KOPT-K1 (cell line): Measurements from ENCODE around the gene PRKCE.

ENCODE experiments used
- H3K27ac ChIP-seq: fragments of 200-600 bp; sonication (generic); 2 replicates; pipeline ENCODE4 v1.5.1; 2016; ENCODE audit warnings: antibody characterized with exemption, mild to moderate bottlenecking, low read depth, low read length; ENCODE audit not compliant: poor library complexity, severe bottlenecking
- H3K36me3 ChIP-seq: fragments of 200-600 bp; sonication (generic); 2 replicates; pipeline ENCODE4 v1.5.1; 2017; ENCODE audit warnings: antibody characterized with exemption, mild to moderate bottlenecking, low read length, moderate library complexity; ENCODE audit not compliant: insufficient read depth
- H3K9me3 ChIP-seq: fragments of 200-600 bp; sonication (generic); 2 replicates; pipeline ENCODE4 v1.5.1; 2017; ENCODE audit warnings: antibody characterized with exemption, low read length, mild to moderate bottlenecking; ENCODE audit not compliant: insufficient read depth, poor library complexity, severe bottlenecking

The PRKCE gene

GRCh38 chr2:46227022-46227421, 575.5 kb downstream of the PRKCE start:
- no peaks in the 10 kb centered on the region for H3K36me3 ChIP-seq
- no peak overlapping the region for H3K27ac ChIP-seq
- H3K9me3 ChIP-seq = no peaks in the 10 kb centered on the region

GRCh38 chr2:46227674-46228289, 576.3 kb downstream of the PRKCE start:
- Histone ChIP-seq H3K27ac (no peak overlapping the region), H3K36me3 (no peaks in the 10 kb centered on the region), H3K9me3 (no peaks in the 10 kb centered on the region)

GRCh38 chr2:46229134-46230063, 577.9 kb downstream of the PRKCE start:
- H3K27ac ChIP-seq = no peak overlapping the region
- no peaks in the 10 kb centered on the region for H3K36me3 ChIP-seq
- no peaks in the 10 kb centered on the region for H3K9me3 ChIP-seq

- H3K36me3 ChIP-seq = no peaks in the 10 kb centered on the region
- no peak overlapping the region for H3K27ac ChIP-seq
- no peaks in the 10 kb centered on the region for H3K9me3 ChIP-seq
Measured at GRCh38 chr2:46230115-46230571, 578.7 kb downstream of the PRKCE start.

- Histone ChIP-seq H3K27ac (no peak overlapping the region), H3K36me3 (no peaks in the 10 kb centered on the region), H3K9me3 (no peaks in the 10 kb centered on the region)
Measured at GRCh38 chr2:46230677-46231425, 579.4 kb downstream of the PRKCE start.

GRCh38 chr2:46231721-46232120, 580.2 kb downstream of the PRKCE start:
- Histone ChIP-seq H3K9me3 (no peaks in the 10 kb centered on the region), H3K36me3 (no peaks in the 10 kb centered on the region), H3K27ac (no peak overlapping the region)

GRCh38 chr2:46232860-46233259, 581.4 kb downstream of the PRKCE start:
- Histone ChIP-seq H3K36me3 (no peaks in the 10 kb centered on the region), H3K27ac (no peak overlapping the region), H3K9me3 (no peaks in the 10 kb centered on the region)

- no peaks in the 10 kb centered on the region for H3K9me3 ChIP-seq
- peak overlapping the region; percentile 56 for H3K27ac ChIP-seq
- H3K36me3 ChIP-seq = no peaks in the 10 kb centered on the region
Measured at GRCh38 chr2:46236006-46236875, 584.8 kb downstream of the PRKCE start.

GRCh38 chr2:46236876-46237859, 585.7 kb downstream of the PRKCE start:
- Histone ChIP-seq H3K36me3 (no peaks in the 10 kb centered on the region), H3K27ac (peak overlapping the region; percentile 56), H3K9me3 (no peaks in the 10 kb centered on the region)
